Activated CD4-positive, alpha-beta T cell treated with anti-CD3 and anti-CD28 coated beads for 4 hours (primary cell): Measurements from ENCODE around the gene FGA.

Experiments used
- DNase-seq, 2 donors: peaks; one replicate each; pipeline ENCODE4 v3.0.0-alpha.2; 2020

Gene FGA

DNA sequence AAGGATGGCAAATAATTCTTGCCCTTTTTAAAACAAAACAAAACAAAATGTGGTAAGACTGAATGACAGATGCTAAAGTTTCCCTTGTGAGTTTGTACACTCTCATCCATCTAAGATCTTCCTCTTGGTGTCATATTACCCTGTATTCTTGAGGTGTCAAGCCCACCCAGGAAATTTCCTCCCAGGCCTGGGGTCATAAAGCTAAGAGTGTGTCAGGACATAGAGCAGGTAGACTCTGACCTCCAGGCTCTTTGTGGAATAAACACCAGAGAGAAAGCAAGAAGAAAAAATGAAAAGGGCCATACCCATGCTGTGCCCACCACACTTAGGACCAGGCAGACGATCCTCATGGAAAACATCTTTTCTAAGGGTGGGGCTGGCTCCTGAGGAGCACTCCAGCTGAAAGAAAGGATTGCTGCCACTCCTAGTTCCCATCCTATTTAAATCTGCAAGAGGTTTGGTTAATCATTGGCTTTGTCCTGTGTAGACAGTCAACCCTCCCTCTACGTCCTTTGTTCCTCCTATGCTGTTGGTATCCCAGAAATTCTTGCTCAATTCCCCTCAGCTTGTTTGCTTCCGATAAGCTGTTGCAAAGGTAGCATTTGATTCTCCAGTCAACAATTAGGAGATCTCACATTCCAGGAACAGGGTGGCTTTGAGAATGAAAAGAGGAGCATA, at the start of gene FGA:
Gene FGA, minus strand, starts transcription at position 414 of the 678 bp plus-strand sequence. Its CDS starts 55 bp downstream, at position 359.
- no peak for DNase-seq

GRCh38 chr4:154634058-154634457, 43.5 kb upstream of the FGA start:
- no peak for DNase-seq

DNA sequence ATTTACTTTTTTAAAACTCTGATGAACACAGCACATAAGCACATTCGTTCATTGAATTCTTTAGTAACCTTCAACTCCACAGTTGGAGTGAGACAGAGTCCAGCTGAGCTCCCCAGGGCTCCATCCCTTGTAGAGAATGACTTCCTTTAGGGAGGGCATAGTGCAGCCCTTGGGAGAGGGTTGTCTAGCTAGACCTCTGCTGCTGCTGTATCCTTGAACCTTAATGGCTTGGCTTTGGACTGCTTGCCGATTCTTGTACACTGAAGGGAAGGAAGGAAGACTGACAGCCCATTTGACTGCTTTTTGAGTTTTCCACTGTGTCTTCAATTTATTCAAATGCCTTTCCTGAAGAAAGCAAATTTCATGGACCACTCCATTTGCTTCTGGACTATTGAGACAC, 41.3 kb upstream of the FGA start:
- no peak for DNase-seq

DNA sequence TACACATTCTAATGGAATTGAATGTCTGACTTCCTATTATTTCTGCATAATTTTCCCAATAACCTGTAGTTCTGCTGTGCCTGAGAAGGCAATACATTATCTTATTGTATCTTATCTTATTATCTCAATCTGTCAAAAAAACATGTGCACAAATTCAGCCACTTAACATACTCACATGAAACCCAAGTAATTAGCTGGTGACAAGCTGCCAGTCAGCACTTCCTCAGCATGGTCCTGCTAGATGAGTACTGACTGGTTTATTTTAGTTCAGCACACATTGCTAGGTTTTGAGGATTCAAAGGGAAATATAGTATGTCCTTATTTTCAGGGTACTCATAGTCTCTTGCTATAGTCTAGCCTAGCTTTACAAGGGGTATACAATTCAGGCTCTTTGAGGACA, 39.8 kb upstream of the FGA start:
- DNase-seq, result no peak

DNA sequence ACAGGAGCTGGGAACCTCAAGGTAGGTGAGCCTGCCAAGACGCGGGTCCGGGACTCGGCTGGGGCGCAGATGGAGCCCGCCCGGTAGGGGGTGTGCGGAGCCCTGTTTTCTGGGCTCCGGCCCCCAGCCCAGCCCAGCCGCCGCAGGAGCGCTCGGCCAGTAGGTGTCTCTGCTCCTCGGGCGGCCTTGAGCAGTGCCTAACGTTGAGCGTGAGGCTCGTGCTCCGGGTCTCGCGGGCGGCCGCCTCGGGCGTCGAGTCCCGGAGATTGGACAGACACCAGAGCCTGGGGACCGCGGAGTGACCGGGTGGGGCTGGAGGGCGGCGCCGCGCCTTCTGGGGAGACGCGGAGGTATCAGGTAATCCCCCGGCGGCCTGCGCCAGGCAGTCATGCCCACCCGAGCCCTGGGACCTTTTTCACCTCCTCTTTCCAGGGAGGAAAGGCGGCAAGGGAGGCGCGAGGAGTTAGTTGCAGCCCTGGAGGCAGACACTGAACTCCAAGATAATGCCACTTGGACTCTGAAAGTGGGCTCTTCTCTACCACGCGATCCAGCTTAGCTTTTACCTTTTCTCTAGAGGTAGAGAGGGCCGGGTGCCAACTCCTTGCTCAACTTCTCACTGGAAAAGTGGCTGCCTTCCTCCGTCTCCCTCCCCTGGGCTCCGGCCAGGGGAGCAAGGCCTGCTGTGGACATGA, 36.4 kb upstream of the FGA start:
- peak; percentile 21 to 31 for DNase-seq

DNA sequence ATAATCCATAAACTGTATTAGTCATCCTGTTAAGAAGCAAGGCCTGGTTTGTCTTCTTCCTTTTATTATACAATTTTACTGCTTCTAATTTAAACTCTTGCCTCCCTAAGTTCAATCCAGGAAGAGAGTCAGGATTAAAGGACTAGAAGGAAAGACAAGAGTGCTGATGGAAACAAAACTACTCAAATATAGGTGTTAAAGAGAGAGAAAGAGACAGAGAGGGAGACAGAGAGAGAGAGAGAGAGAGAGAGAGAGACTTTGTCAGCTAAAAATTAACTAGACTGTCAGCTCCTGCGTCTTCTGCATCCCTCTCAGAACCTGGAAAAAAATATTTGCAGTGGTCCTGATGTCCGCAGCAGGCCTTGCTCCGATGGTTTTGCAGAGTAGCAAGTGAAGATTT, 35.4 kb upstream of the FGA start:
- DNase-seq, result no peak

GRCh38 chr4:154623995-154624394, 33.5 kb upstream of the FGA start:
- no peak for DNase-seq

- DNase-seq, result no peak
Measured at GRCh38 chr4:154623436-154623835, 32.9 kb upstream of the FGA start.

DNA sequence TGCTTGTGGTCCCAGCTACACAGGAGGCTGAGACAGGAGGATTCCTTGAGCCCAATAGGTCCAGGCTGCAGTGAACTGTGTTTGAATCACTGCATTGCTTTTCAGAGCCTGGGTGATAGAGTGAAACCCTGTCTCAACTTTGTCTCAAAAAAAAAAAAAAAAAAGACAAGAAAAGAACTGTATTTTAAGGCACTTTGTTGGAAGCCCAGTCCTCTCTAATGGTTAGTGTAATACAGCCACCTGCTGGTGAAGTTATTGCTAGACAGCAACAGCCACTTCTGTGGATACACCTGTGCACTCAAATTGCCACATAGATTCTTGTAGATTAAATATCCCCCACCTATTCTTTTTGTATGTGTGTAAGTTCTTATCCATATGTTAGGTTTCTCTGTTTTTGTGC, 32.1 kb upstream of the FGA start:
- peak in 1 of 2 donors; percentile 10 for DNase-seq

- DNase-seq, result no peak
Measured at GRCh38 chr4:154620111-154620510, 29.6 kb upstream of the FGA start.

GRCh38 chr4:154618708-154619315, 28.3 kb upstream of the FGA start:
- DNase-seq, result peak; percentile 21 to 30

DNA sequence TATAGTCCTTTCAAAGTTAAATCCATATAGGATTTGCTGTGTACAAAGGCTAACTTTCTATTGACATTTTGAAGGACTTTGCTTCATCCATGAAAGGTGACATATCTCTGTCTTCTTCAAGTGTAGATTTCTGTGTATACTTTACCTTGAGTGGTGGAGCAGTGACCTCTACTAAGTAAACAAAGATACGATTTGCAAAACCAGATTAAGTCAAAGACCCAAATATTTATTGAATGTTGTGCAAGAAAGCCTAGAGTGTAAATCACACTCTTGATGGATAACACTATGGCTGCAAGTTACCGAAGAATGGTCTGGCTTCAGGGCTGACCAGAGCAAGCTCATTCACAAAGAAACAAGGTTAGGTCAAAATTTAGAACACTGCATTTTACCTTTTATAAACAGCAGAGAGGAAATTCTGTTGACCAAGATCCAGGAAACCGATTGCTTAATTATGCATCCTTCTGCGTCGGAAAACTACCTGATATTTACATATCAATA, 27.3 kb upstream of the FGA start:
- DNase-seq, result no peak

DNA sequence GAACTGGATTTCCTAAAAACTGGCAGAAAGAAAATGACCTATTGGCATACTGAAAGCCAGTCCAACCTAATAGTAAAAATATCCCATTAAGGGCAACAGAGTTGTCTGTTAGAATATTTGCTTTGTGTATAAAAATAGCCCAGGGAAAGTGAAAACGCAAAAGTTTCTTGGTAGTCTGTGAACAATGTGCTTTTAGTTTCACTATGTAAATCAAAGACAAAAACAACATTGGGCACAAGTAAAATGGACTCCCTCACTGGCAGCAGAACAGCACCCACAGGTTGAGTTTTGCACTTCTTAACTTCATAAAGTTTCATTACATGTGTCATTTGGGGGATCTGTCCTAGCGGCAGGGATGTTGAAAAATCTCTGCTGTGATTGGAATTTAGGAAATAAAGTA, 26.2 kb upstream of the FGA start:
- DNase-seq, result no peak

GRCh38 chr4:154616287-154616686, 25.7 kb upstream of the FGA start:
- DNase-seq, result no peak

DNA sequence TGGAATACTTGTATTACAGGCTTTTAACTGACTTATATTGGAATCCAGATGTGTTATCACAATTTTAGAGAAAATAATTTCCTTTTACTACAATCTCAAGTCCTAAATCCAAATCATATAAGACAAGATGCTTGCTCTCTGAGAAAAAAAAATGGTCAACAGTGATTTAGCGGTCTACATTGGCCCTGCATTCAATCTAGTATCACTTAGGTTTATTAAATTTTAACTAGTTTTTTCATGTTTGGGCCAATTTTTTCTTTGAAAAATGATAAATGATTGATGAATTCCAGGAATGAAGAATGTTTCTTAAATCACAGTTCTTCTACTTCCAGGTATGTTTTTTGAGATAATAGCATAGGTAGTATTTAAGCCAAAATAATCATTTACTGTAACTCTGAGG, 24.7 kb upstream of the FGA start:
- DNase-seq, result no peak

- no peak for DNase-seq
Measured at GRCh38 chr4:154614306-154614705, 23.8 kb upstream of the FGA start.

DNA sequence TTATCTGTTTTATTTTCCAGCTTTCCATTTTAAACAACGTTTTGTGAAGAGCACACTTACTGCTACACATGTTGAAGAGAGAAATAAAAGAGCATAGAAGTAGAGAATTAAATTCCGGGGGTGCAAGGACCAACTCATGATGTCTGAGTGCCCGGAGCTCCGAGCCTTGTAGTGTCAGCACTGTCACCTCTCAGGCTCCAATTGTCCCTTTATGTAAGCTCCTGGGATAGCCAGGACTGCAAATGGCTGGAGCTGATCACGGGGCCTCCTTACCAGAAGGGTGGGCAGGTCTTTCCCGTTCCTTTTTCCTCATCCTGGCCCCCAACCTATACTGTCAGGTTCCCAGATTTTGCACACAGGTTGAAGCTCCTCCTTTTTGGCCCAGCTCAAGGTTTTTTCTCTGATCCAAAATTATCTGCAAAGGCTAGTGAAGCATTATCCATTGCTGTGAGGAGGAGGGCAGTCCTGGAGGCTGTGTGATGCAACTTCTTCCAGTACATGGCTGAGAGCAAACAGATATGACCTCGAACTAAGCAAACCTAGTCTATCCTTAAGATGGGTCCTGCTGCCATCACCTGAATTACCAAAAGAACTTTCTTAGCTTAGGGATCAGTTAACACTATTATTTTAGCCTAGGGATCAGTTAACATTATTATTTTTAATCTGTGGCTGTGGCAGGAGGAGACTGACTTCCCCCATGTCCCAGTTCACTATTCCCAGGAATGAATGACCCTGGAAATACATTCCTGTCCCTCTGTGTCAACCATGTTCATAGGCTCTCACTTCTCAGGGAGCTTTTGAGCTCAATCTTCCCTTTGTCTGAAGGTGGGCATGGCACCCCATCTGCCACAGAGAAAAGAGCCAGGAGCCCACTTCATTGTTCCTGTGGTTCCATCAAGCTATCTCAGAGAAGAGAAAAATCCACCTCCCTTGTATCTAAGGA, 22.2 kb upstream of the FGA start, which contains the start of gene FGG:
Gene FGG, minus strand, starts transcription at position 185 of the 943 bp plus-strand sequence. Its CDS starts 47 bp downstream, at position 138.
- no peak for DNase-seq

DNA sequence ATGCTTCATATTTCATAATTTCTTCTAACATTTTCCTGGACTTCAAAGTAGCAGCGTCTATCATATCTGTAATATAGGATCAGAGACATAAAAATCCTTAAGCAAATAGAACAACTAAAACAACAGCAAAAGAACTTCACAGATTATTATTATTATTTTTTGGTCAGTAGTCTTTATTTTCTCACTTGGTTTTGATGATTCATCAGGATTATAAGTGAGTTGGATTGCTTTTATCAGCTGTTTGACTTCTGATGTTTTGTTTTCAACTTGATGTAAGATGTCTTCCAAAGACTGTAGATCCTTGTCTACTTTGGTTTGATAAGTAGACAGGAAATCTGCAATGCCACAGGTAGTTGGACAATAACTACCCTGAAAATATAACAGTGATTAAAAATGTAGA, 21.3 kb upstream of the FGA start:
- no peak for DNase-seq

DNA sequence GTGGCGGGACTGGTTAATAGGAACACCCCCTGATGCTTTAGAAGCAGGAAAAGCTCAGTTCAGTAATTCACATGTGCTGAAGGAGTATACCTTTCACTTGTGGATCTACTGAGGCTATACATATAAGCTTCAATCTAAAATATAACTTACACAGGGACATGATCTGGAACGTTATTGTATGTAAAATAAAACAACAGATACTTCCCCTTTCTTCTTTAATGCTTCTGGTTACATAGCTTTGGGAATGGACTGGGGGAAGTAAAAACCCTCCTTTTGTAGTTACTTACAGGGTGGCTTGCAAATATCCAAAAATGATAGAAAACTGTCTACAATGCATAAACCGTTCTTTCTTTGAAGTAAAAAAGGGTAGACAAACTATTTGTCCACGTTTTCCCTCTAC, 20.0 kb upstream of the FGA start:
- DNase-seq, result no peak

DNA sequence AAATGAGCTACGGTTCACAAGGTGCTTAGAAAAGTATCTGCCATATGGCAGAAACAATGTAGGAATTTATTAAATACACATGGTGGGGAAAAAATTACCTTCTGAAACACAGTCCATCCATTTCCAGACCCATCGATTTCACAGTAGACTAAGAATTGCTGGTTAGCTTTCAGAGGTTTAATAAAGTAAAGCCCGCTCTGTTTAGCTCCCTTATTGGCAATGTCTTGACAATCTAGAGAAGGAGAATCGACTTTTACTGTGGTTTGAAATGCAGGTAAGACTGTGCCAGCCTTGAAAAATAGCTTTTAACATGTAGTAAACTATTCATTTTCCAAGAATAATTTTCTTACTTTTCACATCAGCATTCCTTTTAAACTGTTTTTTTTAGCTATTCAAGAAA, 19.0 kb upstream of the FGA start:
- no peak for DNase-seq

GRCh38 chr4:154608361-154609252, 18.1 kb upstream of the FGA start:
- DNase-seq, result no peak
